ENCODE results near the gene CLCN7. TPM values are rescaled to one million over a fixed set of nuclear protein-coding genes. Genes with fewer than 3 reads are reported as not detected.

CLCN7 gene
- total and polyA plus RNA-seq, 2 of the 4 experiments (the other 2 are of a cell fraction): 10.8 to 45.2 TPM

DNA sequence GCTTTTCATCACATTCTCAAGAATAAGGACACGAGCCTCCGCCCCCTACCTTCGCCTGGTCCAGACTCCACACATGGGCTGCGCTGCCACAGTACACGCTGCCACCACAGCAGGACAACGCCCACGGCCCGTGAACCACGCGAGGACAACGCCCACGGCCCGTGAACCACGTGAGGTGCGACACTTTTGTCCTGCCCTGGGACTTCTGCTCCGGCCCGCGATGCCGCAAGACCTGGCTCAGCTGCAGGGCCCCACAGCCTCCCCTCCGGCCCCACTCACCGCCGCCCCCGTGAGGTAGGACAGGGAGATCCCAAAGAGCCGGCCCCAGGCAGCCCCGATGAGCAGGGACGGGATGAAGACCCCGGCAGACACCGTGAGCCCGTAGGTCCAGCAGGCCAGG lies 24.6 kb downstream of the CLCN7 start:
- no peak for DNase-seq
- Histone ChIP-seq H3K14ac (replicated peaks; ENCODE audit: low read depth, low read length) (no peak overlapping the region), H3K9ac (ENCODE audit: low read depth, low read length) (no peak overlapping the region), H3K36me3 (ENCODE audit: control insufficient read depth, insufficient read depth, low read length) (peaks cover 50% of the 10 kb centered on the region), H3K27me3 (ENCODE audit: control insufficient read depth, insufficient read depth, low read length) (no peaks in the 10 kb centered on the region), H3K9me1 (ENCODE audit: insufficient read depth, low read length) (no peaks in the 10 kb centered on the region), H2AK5ac (ENCODE audit: low read depth, low read length) (no peak overlapping the region), H3K4me1 (ENCODE audit: control insufficient read depth, insufficient read depth, low read length) (no peaks in the 10 kb centered on the region), H4K5ac (ENCODE audit: low read depth, low read length) (no peak overlapping the region), H2AK9ac (replicated peaks; ENCODE audit: low read depth, low read length, poor library complexity) (no peak overlapping the region), H3K23ac (ENCODE audit: low read depth, low read length) (no peak overlapping the region), H3K56ac (ENCODE audit: extremely low read depth, insufficient read depth, low read length) (no peak overlapping the region), H4K8ac (ENCODE audit: low read depth in 2 of 2, low read length in 2 of 2) (no peak overlapping the region), H4K20me1 (ENCODE audit: insufficient read depth, low read length) (no peaks in the 10 kb centered on the region), H3K4me3 (ENCODE audit: insufficient read depth, low read depth, low read length) (no peak overlapping the region), H2BK20ac (ENCODE audit: low read depth, low read length) (no peak overlapping the region), H2AFZ (replicated peaks; ENCODE audit: low read length, poor library complexity) (no peak overlapping the region), H3K18ac (ENCODE audit: low read depth, low read length) (no peak overlapping the region), H2BK15ac (ENCODE audit: low read depth, low read length) (no peak overlapping the region), H2BK120ac (ENCODE audit: low read depth, low read length) (no peak overlapping the region), H3K27ac (ENCODE audit: insufficient read depth, low read length) (no peak overlapping the region), H3K9me3 (ENCODE audit: control insufficient read depth, insufficient read depth, low read length) (no peaks in the 10 kb centered on the region), H4K91ac (ENCODE audit: insufficient read depth, low read depth, low read length) (no peak overlapping the region), H2BK5ac (ENCODE audit: low read depth, low read length, poor library complexity, severe bottlenecking) (no peak overlapping the region), H3K4me2 (ENCODE audit: low read depth, low read length) (no peak overlapping the region), H3K79me1 (ENCODE audit: low read depth in 1 of 2, low read length in 2 of 2) (no peaks in the 10 kb centered on the region), H3K4ac (ENCODE audit: low read depth, low read length) (no peak overlapping the region)
- intact Hi-C loops (cut with micrococcal nuclease): no loop called here
- in situ Hi-C loops (cut with MboI; ENCODE audit: low sequenced_read_pairs): no loop called here
- CTCF ChIA-PET: no interaction called here
- dilution Hi-C loops (cut with HindIII; ENCODE audit: low sequenced_read_pairs, unreplicated experiment): no loop called here
- POLR2A ChIA-PET (ENCODE audit: unreplicated experiment): no interaction called here
- TF ChIP-seq, protein P1, sequence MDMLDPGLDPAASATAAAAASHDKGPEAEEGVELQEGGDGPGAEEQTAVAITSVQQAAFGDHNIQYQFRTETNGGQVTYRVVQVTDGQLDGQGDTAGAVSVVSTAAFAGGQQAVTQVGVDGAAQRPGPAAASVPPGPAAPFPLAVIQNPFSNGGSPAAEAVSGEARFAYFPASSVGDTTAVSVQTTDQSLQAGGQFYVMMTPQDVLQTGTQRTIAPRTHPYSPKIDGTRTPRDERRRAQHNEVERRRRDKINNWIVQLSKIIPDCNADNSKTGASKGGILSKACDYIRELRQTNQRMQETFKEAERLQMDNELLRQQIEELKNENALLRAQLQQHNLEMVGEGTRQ (IDR thresholded peaks at IDR 0.05; ENCODE audit: low read depth, low read length): no peak
- TF ChIP-seq CHD1 (IDR thresholded peaks at IDR 0.05; ENCODE audit: low read depth, low read length) (no peak), RCOR1 (IDR thresholded peaks at IDR 0.05; ENCODE audit: insufficient replicate concordance, low read length) (no peak), FOS (IDR thresholded peaks at IDR 0.05; ENCODE audit: low read depth, low read length) (no peak), RFX5 (IDR thresholded peaks at IDR 0.05; ENCODE audit: low read depth, low read length) (no peak), CEBPB (IDR thresholded peaks at IDR 0.05; ENCODE audit: low read depth, low read length) (no peak), MAZ (IDR thresholded peaks at IDR 0.05; ENCODE audit: borderline replicate concordance, low read depth, low read length) (no peak), NFE2L2 (IDR thresholded peaks at IDR 0.05; ENCODE audit: low read depth, low read length) (no peak), BHLHE40 (IDR thresholded peaks at IDR 0.05; ENCODE audit: low read depth, low read length) (no peak), RAD21 (IDR thresholded peaks at IDR 0.05; ENCODE audit: low read length) (no peak), POLR2A (IDR thresholded peaks at IDR 0.05; ENCODE audit: low read depth, low read length) (no peak), MAFK (IDR thresholded peaks at IDR 0.05; ENCODE audit: low read depth, low read length) (no peak), MXI1 (IDR thresholded peaks at IDR 0.05; ENCODE audit: borderline replicate concordance, low read depth, low read length) (no peak)
- TF ChIP-seq, protein P2, sequence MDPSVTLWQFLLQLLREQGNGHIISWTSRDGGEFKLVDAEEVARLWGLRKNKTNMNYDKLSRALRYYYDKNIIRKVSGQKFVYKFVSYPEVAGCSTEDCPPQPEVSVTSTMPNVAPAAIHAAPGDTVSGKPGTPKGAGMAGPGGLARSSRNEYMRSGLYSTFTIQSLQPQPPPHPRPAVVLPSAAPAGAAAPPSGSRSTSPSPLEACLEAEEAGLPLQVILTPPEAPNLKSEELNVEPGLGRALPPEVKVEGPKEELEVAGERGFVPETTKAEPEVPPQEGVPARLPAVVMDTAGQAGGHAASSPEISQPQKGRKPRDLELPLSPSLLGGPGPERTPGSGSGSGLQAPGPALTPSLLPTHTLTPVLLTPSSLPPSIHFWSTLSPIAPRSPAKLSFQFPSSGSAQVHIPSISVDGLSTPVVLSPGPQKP (IDR thresholded peaks at IDR 0.05; ENCODE audit: borderline replicate concordance, low read depth, low read length): no peak
- TF ChIP-seq, protein P3, sequence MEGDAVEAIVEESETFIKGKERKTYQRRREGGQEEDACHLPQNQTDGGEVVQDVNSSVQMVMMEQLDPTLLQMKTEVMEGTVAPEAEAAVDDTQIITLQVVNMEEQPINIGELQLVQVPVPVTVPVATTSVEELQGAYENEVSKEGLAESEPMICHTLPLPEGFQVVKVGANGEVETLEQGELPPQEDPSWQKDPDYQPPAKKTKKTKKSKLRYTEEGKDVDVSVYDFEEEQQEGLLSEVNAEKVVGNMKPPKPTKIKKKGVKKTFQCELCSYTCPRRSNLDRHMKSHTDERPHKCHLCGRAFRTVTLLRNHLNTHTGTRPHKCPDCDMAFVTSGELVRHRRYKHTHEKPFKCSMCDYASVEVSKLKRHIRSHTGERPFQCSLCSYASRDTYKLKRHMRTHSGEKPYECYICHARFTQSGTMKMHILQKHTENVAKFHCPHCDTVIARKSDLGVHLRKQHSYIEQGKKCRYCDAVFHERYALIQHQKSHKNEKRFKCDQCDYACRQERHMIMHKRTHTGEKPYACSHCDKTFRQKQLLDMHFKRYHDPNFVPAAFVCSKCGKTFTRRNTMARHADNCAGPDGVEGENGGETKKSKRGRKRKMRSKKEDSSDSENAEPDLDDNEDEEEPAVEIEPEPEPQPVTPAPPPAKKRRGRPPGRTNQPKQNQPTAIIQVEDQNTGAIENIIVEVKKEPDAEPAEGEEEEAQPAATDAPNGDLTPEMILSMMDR (conservative IDR thresholded peaks at IDR 0.05; ENCODE audit: low read depth, low read length): no peak
- WGBS, 2 experiments (ENCODE audit: extremely low coverage in 2 of 2, insufficient read length in 1 of 2): 97% methylated on average over 17 of the region's 29 CpGs; no CpG with 5 or more reads in 1 of the 2 experiments
- no peak for ATAC-seq (ENCODE audit: low read depth)
- no TSS peak for BruUV-seq (replicated peaks)

All from IMR-90 (cell line).